B cell (primary cell): ENCODE measurements around the gene ACTL8. TPM values are rescaled to one million over a fixed set of nuclear protein-coding genes. Genes with fewer than 3 reads are reported as not detected.

ENCODE experiments used
- ATAC-seq: fragments of 200-7000 bp; cut with Tn5 transposase; one replicate; pipeline ENCODE4 v1.10.0; 2021; ENCODE audit warnings: low read depth, mild to moderate bottlenecking, moderate number of reproducible peaks, moderate library complexity
- CTCF ChIA-PET: fragments of 350-600 bp; sonication (Branson Sonifier 250); formaldehyde crosslinking; loops from one replicate; lab custom pipeline; 2021; ENCODE audit warnings: antibody characterized with exemption, inconsistent platforms; lab: Charles Lee
- POLR2A ChIA-PET: fragments of 350-600 bp; sonication (Branson Sonifier 250); formaldehyde crosslinking; loops from one replicate; lab custom pipeline; 2021; ENCODE audit warnings: antibody characterized with exemption; lab: Charles Lee
- DNase-seq: peaks from one replicate; pipeline ENCODE4 v3.0.0; 2013
- H2AFZ ChIP-seq: 2 replicates; pipeline ENCODE4 v1.6.1; 2012; ENCODE audit warnings: mild to moderate bottlenecking, low read depth, low read length; ENCODE audit not compliant: insufficient read depth, poor library complexity, severe bottlenecking
- H3K27ac ChIP-seq, 2 donors: 1 replicate in 1 of 2; 2 replicates in 1 of 2; pipeline ENCODE4 v1.5.1; 2012 to 2013; ENCODE audit warnings: low read length in 2 of 2, mild to moderate bottlenecking in 2 of 2, moderate library complexity in 1 of 2
- H3K27me3 ChIP-seq, 4 experiments: fragments of 200-600 bp in 1 of 4; sonication (generic) in 1 of 4; replicated peaks in 1 of 4; 1 replicate in 2 of 4; 2 replicates in 2 of 4; pipeline versions ENCODE4 v1.6.1 to v1.7.0; 2013 to 2016; ENCODE audit warnings: low read length in 3 of 4, mild to moderate bottlenecking in 2 of 4, mixed read lengths in 1 of 4, moderate library complexity in 1 of 4; ENCODE audit not compliant: insufficient read depth in 4 of 4, control insufficient read depth in 3 of 4; ENCODE audit errors: control extremely low read depth in 1 of 4
- H3K36me3 ChIP-seq, 2 experiments: replicated peaks in 1 of 2; 1 replicate in 1 of 2; 2 replicates in 1 of 2; pipeline versions ENCODE4 v1.6.1 to v1.7.1; 2013; ENCODE audit warnings: low read length in 1 of 2; ENCODE audit not compliant: insufficient read depth in 2 of 2, control insufficient read depth in 1 of 2; ENCODE audit errors: control extremely low read depth in 1 of 2, extremely low read depth in 1 of 2
- H3K4me1 ChIP-seq, 2 donors: fragments of 200-600 bp in 1 of 2; sonication (generic) in 1 of 2; 1 replicate in 1 of 2; 2 replicates in 1 of 2; pipeline versions ENCODE4 v1.5.1 to v1.6.1; 2013 to 2017; ENCODE audit warnings: low read length in 2 of 2; ENCODE audit not compliant: control insufficient read depth in 2 of 2, insufficient read depth in 2 of 2
- H3K4me2 ChIP-seq: replicated peaks from 2 replicates; pipeline ENCODE3; 2012; ENCODE audit warnings: mild to moderate bottlenecking, low read depth, low read length; ENCODE audit not compliant: poor library complexity, severe bottlenecking
- H3K4me3 ChIP-seq, 5 experiments: fragments of 200-600 bp in 1 of 5; sonication (generic) in 1 of 5; 1 replicate in 3 of 5; 2 replicates in 2 of 5; pipeline versions ENCODE4 v1.5.1 to v1.7.0; 2011 to 2016; ENCODE audit warnings: low read length in 4 of 5, mild to moderate bottlenecking in 4 of 5, low read depth in 2 of 5, control low read depth in 1 of 5, moderate library complexity in 1 of 5; ENCODE audit not compliant: insufficient read depth in 1 of 5; ENCODE audit errors: control extremely low read depth in 1 of 5, extremely low read depth in 1 of 5
- H3K79me2 ChIP-seq: fragments of 200-600 bp; sonication (generic); one replicate; pipeline ENCODE4 v1.6.0; 2016; ENCODE audit warnings: low read length; ENCODE audit not compliant: control insufficient read depth, insufficient read depth
- H3K9ac ChIP-seq: fragments of 200-600 bp; sonication (generic); 2 replicates; pipeline ENCODE4 v1.6.1; 2017; ENCODE audit warnings: mild to moderate bottlenecking, low read length, moderate library complexity
- H3K9me3 ChIP-seq, 3 donors: one replicate each; pipeline versions ENCODE4 v1.6.1 to v1.7.1; 2013; ENCODE audit warnings: low read length in 2 of 3; ENCODE audit not compliant: control insufficient read depth in 2 of 3, insufficient read depth in 1 of 3; ENCODE audit errors: control extremely low read depth in 1 of 3
- H4K20me1 ChIP-seq: 2 replicates; pipeline ENCODE4 v1.6.0; 2012; ENCODE audit warnings: mild to moderate bottlenecking, low read length; ENCODE audit not compliant: insufficient read depth, control insufficient read depth, poor library complexity, severe bottlenecking
- H3K27ac Mint-ChIP-seq: one replicate; pipeline ENCODE4 v1.8.0; 2021; ENCODE audit warnings: mixed read lengths
- H3K27me3 Mint-ChIP-seq: one replicate; pipeline ENCODE4 v1.8.0; 2021; ENCODE audit warnings: mixed read lengths
- H3K4me1 Mint-ChIP-seq: one replicate; pipeline ENCODE4 v1.8.0; 2021; ENCODE audit warnings: mixed read lengths
- H3K4me3 Mint-ChIP-seq: one replicate; pipeline ENCODE4 v1.8.0; 2021; ENCODE audit warnings: mixed read lengths
- H3K9me3 Mint-ChIP-seq: one replicate; pipeline ENCODE4 v1.8.0; 2022; ENCODE audit warnings: mixed read lengths; ENCODE audit not compliant: insufficient read depth
- EZH2 ChIP-seq: IDR thresholded peaks from 2 replicates; pipeline ENCODE4 v1.6.1; 2012; ENCODE audit warnings: borderline replicate concordance, low read depth, mild to moderate bottlenecking, moderate library complexity, low read length; ENCODE audit not compliant: insufficient read depth, poor library complexity, severe bottlenecking
- WGBS: methylation state at CpG from one replicate; pipeline ENCODE4 v1.1.5; 2013; ENCODE audit warnings: missing lambda C conversion rate; ENCODE audit not compliant: insufficient coverage; 5-methylcytosine and 5-hydroxymethylcytosine counted together
- intact Hi-C: fragments of 100-400 bp; cut with micrococcal nuclease; formaldehyde crosslinking; loops from one replicate; pipeline ENCODE4 v1.10.0; 2022
- polyA plus RNA-seq: library from polyadenylated mRNA; depleted of rRNA; stranded (reverse); fragments of >200 nt; gene quantifications from 2 replicates; pipeline ENCODE4 v1.2.3, GENCODE V29; 2012
- total RNA-seq, 2 donors: library from RNA; stranded (reverse); fragments of 120-200 nt in 1 of 2; gene quantifications; 1 replicate in 1 of 2; 2 replicates in 1 of 2; pipeline versions ENCODE4 v1.2.3 to v1.2.4, GENCODE V29; 2013 to 2022
- TF ChIP-seq, protein P1 (sequence below): fragments of 200-600 bp; IDR thresholded peaks from one replicate; pipeline ENCODE4 v1.8.0; 2022; ENCODE audit warnings: antibody characterized with exemption, mild to moderate bottlenecking

ACTL8 gene
- total and polyA plus RNA-seq, 2 donors (not counting 1 experiment from before 2014, with no cell fraction given): not detected

DNA sequence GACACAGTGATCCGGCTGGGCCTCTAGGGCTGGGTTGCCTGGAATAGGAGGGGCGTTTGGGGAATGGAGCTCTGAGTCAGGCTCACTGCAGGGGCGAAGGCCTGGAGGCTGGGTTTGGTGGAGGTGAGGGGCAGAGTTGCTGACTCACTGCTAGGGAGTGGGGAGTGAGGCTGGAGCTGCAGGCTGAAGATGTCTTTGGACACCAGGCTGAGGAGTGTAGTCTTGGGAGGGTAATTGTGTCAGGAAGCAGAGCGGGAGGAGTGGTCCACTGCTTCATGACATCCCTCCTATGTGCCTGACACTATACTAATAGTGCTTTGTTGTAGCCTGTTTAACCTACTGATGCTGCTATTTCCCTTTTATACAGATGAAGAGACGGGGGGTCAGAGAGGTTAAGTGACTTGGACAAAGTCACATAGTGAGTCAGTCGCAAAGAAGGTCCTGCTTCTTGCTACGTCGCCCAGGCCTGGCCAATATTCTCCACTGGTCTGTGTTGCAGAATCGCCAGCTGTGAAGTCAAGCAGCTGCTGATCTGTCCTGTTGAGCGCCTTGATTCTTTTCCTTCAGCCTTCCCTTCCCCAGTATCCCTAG, 13.6 kb downstream of the ACTL8 start:
- 87% methylated on average over 8 of the region's 10 CpGs for WGBS
- Histone ChIP-seq H3K9ac (no peak overlapping the region), H4K20me1 (no peaks in the 10 kb centered on the region), H3K27ac (no peak overlapping the region), H2AFZ (no peak overlapping the region), H3K27me3 (peaks cover 0 to 3% (median 0%) of the 10 kb centered on the region in 4 experiments), H3K4me1 (no peaks in the 10 kb centered on the region), H3K9me3 (no peaks in the 10 kb centered on the region), H3K4me2 (no peak overlapping the region), H3K36me3 (no peaks in the 10 kb centered on the region), H3K4me3 (no peak overlapping the region), H3K79me2 (no peaks in the 10 kb centered on the region)
- intact Hi-C loops: no loop called here
- no peak overlapping the region for H3K4me3 Mint-ChIP-seq
- ATAC-seq: no peak
- no peaks in the 10 kb centered on the region for H3K9me3 Mint-ChIP-seq
- no peaks in the 10 kb centered on the region for H3K4me1 Mint-ChIP-seq
- POLR2A ChIA-PET: no interaction called here
- CTCF ChIA-PET: no interaction called here
- H3K27me3 Mint-ChIP-seq: peaks cover 15% of the 10 kb centered on the region
- TF ChIP-seq, protein P1, sequence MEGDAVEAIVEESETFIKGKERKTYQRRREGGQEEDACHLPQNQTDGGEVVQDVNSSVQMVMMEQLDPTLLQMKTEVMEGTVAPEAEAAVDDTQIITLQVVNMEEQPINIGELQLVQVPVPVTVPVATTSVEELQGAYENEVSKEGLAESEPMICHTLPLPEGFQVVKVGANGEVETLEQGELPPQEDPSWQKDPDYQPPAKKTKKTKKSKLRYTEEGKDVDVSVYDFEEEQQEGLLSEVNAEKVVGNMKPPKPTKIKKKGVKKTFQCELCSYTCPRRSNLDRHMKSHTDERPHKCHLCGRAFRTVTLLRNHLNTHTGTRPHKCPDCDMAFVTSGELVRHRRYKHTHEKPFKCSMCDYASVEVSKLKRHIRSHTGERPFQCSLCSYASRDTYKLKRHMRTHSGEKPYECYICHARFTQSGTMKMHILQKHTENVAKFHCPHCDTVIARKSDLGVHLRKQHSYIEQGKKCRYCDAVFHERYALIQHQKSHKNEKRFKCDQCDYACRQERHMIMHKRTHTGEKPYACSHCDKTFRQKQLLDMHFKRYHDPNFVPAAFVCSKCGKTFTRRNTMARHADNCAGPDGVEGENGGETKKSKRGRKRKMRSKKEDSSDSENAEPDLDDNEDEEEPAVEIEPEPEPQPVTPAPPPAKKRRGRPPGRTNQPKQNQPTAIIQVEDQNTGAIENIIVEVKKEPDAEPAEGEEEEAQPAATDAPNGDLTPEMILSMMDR: no peak
- no peak for TF ChIP-seq EZH2
- no peak overlapping the region for H3K27ac Mint-ChIP-seq
- no peak for DNase-seq

DNA sequence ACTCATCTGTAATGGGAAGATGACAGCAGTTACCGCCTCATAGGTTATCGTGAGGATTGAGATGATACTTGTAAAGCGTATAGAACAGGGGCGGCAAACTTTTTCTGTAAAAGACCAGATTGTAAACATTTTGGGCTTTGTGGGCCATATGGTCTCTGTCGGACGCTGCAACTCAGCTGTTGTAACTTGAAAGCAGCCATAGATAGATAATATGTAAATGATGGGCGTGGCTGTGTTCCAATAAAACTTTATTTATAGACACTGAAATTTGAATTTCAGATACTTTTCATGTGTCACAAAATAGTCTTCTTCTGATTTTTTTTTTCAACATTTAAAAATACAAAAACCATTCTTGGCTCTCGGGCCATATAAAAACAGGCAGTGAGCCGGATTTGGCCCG, 15.8 kb downstream of the ACTL8 start:
- intact Hi-C loops: no loop called here
- TF ChIP-seq, protein P1: no peak
- no peak for TF ChIP-seq EZH2
- H3K27me3 Mint-ChIP-seq: peaks cover 8% of the 10 kb centered on the region
- Histone ChIP-seq H3K4me2 (no peak overlapping the region), H3K4me3 (no peak overlapping the region), H2AFZ (no peak overlapping the region), H4K20me1 (no peaks in the 10 kb centered on the region), H3K4me1 (no peaks in the 10 kb centered on the region), H3K79me2 (no peaks in the 10 kb centered on the region), H3K27ac (no peak overlapping the region), H3K9ac (no peak overlapping the region), H3K9me3 (peaks cover 0 to 4% (median 0%) of the 10 kb centered on the region in 3 donors), H3K36me3 (no peaks in the 10 kb centered on the region), H3K27me3 (peaks cover 0 to 3% (median 0%) of the 10 kb centered on the region in 4 experiments)
- ChIA-PET POLR2A (no interaction called here), CTCF (no interaction called here)
- ATAC-seq (no peak), DNase-seq (no peak)
- no peak overlapping the region for H3K27ac Mint-ChIP-seq
- no peak overlapping the region for H3K4me3 Mint-ChIP-seq
- no peaks in the 10 kb centered on the region for H3K9me3 Mint-ChIP-seq
- H3K4me1 Mint-ChIP-seq: no peaks in the 10 kb centered on the region
- WGBS: 100% methylated on average over 4 of the region's 10 CpGs
